B cell (primary cell): ENCODE measurements around the gene TEDC1. TPM values are rescaled to one million over a fixed set of nuclear protein-coding genes. Genes with fewer than 3 reads are reported as not detected.

ENCODE experiments used
- ATAC-seq: fragments of 200-7000 bp; cut with Tn5 transposase; one replicate; pipeline ENCODE4 v1.10.0; 2021; ENCODE audit warnings: low read depth, mild to moderate bottlenecking, moderate number of reproducible peaks, moderate library complexity
- CTCF ChIA-PET: fragments of 350-600 bp; sonication (Branson Sonifier 250); formaldehyde crosslinking; loops from one replicate; lab custom pipeline; 2021; ENCODE audit warnings: antibody characterized with exemption, inconsistent platforms; lab: Charles Lee
- POLR2A ChIA-PET: fragments of 350-600 bp; sonication (Branson Sonifier 250); formaldehyde crosslinking; loops from one replicate; lab custom pipeline; 2021; ENCODE audit warnings: antibody characterized with exemption; lab: Charles Lee
- DNase-seq: peaks from one replicate; pipeline ENCODE4 v3.0.0; 2013
- H2AFZ ChIP-seq: 2 replicates; pipeline ENCODE4 v1.6.1; 2012; ENCODE audit warnings: mild to moderate bottlenecking, low read depth, low read length; ENCODE audit not compliant: insufficient read depth, poor library complexity, severe bottlenecking
- H3K27ac ChIP-seq, 2 donors: 1 replicate in 1 of 2; 2 replicates in 1 of 2; pipeline ENCODE4 v1.5.1; 2012 to 2013; ENCODE audit warnings: low read length in 2 of 2, mild to moderate bottlenecking in 2 of 2, moderate library complexity in 1 of 2
- H3K27me3 ChIP-seq, 4 experiments: fragments of 200-600 bp in 1 of 4; sonication (generic) in 1 of 4; replicated peaks in 1 of 4; 1 replicate in 2 of 4; 2 replicates in 2 of 4; pipeline versions ENCODE4 v1.6.1 to v1.7.0; 2013 to 2016; ENCODE audit warnings: low read length in 3 of 4, mild to moderate bottlenecking in 2 of 4, mixed read lengths in 1 of 4, moderate library complexity in 1 of 4; ENCODE audit not compliant: insufficient read depth in 4 of 4, control insufficient read depth in 3 of 4; ENCODE audit errors: control extremely low read depth in 1 of 4
- H3K36me3 ChIP-seq, 2 experiments: replicated peaks in 1 of 2; 1 replicate in 1 of 2; 2 replicates in 1 of 2; pipeline versions ENCODE4 v1.6.1 to v1.7.1; 2013; ENCODE audit warnings: low read length in 1 of 2; ENCODE audit not compliant: insufficient read depth in 2 of 2, control insufficient read depth in 1 of 2; ENCODE audit errors: control extremely low read depth in 1 of 2, extremely low read depth in 1 of 2
- H3K4me1 ChIP-seq, 2 donors: fragments of 200-600 bp in 1 of 2; sonication (generic) in 1 of 2; 1 replicate in 1 of 2; 2 replicates in 1 of 2; pipeline versions ENCODE4 v1.5.1 to v1.6.1; 2013 to 2017; ENCODE audit warnings: low read length in 2 of 2; ENCODE audit not compliant: control insufficient read depth in 2 of 2, insufficient read depth in 2 of 2
- H3K4me2 ChIP-seq: replicated peaks from 2 replicates; pipeline ENCODE3; 2012; ENCODE audit warnings: mild to moderate bottlenecking, low read depth, low read length; ENCODE audit not compliant: poor library complexity, severe bottlenecking
- H3K4me3 ChIP-seq, 5 experiments: fragments of 200-600 bp in 1 of 5; sonication (generic) in 1 of 5; 1 replicate in 3 of 5; 2 replicates in 2 of 5; pipeline versions ENCODE4 v1.5.1 to v1.7.0; 2011 to 2016; ENCODE audit warnings: low read length in 4 of 5, mild to moderate bottlenecking in 4 of 5, low read depth in 2 of 5, control low read depth in 1 of 5, moderate library complexity in 1 of 5; ENCODE audit not compliant: insufficient read depth in 1 of 5; ENCODE audit errors: control extremely low read depth in 1 of 5, extremely low read depth in 1 of 5
- H3K79me2 ChIP-seq: fragments of 200-600 bp; sonication (generic); one replicate; pipeline ENCODE4 v1.6.0; 2016; ENCODE audit warnings: low read length; ENCODE audit not compliant: control insufficient read depth, insufficient read depth
- H3K9ac ChIP-seq: fragments of 200-600 bp; sonication (generic); 2 replicates; pipeline ENCODE4 v1.6.1; 2017; ENCODE audit warnings: mild to moderate bottlenecking, low read length, moderate library complexity
- H3K9me3 ChIP-seq, 3 donors: one replicate each; pipeline versions ENCODE4 v1.6.1 to v1.7.1; 2013; ENCODE audit warnings: low read length in 2 of 3; ENCODE audit not compliant: control insufficient read depth in 2 of 3, insufficient read depth in 1 of 3; ENCODE audit errors: control extremely low read depth in 1 of 3
- H4K20me1 ChIP-seq: 2 replicates; pipeline ENCODE4 v1.6.0; 2012; ENCODE audit warnings: mild to moderate bottlenecking, low read length; ENCODE audit not compliant: insufficient read depth, control insufficient read depth, poor library complexity, severe bottlenecking
- H3K27ac Mint-ChIP-seq: one replicate; pipeline ENCODE4 v1.8.0; 2021; ENCODE audit warnings: mixed read lengths
- H3K27me3 Mint-ChIP-seq: one replicate; pipeline ENCODE4 v1.8.0; 2021; ENCODE audit warnings: mixed read lengths
- H3K4me1 Mint-ChIP-seq: one replicate; pipeline ENCODE4 v1.8.0; 2021; ENCODE audit warnings: mixed read lengths
- H3K4me3 Mint-ChIP-seq: one replicate; pipeline ENCODE4 v1.8.0; 2021; ENCODE audit warnings: mixed read lengths
- H3K9me3 Mint-ChIP-seq: one replicate; pipeline ENCODE4 v1.8.0; 2022; ENCODE audit warnings: mixed read lengths; ENCODE audit not compliant: insufficient read depth
- EZH2 ChIP-seq: IDR thresholded peaks from 2 replicates; pipeline ENCODE4 v1.6.1; 2012; ENCODE audit warnings: borderline replicate concordance, low read depth, mild to moderate bottlenecking, moderate library complexity, low read length; ENCODE audit not compliant: insufficient read depth, poor library complexity, severe bottlenecking
- WGBS: methylation state at CpG from one replicate; pipeline ENCODE4 v1.1.5; 2013; ENCODE audit warnings: missing lambda C conversion rate; ENCODE audit not compliant: insufficient coverage; 5-methylcytosine and 5-hydroxymethylcytosine counted together
- intact Hi-C: fragments of 100-400 bp; cut with micrococcal nuclease; formaldehyde crosslinking; loops from one replicate; pipeline ENCODE4 v1.10.0; 2022
- polyA plus RNA-seq: library from polyadenylated mRNA; depleted of rRNA; stranded (reverse); fragments of >200 nt; gene quantifications from 2 replicates; pipeline ENCODE4 v1.2.3, GENCODE V29; 2012
- total RNA-seq, 2 donors: library from RNA; stranded (reverse); fragments of 120-200 nt in 1 of 2; gene quantifications; 1 replicate in 1 of 2; 2 replicates in 1 of 2; pipeline versions ENCODE4 v1.2.3 to v1.2.4, GENCODE V29; 2013 to 2022
- TF ChIP-seq, protein P1 (sequence below): fragments of 200-600 bp; IDR thresholded peaks from one replicate; pipeline ENCODE4 v1.8.0; 2022; ENCODE audit warnings: antibody characterized with exemption, mild to moderate bottlenecking

TEDC1 gene
- total and polyA plus RNA-seq, 2 donors (not counting 1 experiment from before 2014, with no cell fraction given), result 19.7 to 22.2 TPM

DNA sequence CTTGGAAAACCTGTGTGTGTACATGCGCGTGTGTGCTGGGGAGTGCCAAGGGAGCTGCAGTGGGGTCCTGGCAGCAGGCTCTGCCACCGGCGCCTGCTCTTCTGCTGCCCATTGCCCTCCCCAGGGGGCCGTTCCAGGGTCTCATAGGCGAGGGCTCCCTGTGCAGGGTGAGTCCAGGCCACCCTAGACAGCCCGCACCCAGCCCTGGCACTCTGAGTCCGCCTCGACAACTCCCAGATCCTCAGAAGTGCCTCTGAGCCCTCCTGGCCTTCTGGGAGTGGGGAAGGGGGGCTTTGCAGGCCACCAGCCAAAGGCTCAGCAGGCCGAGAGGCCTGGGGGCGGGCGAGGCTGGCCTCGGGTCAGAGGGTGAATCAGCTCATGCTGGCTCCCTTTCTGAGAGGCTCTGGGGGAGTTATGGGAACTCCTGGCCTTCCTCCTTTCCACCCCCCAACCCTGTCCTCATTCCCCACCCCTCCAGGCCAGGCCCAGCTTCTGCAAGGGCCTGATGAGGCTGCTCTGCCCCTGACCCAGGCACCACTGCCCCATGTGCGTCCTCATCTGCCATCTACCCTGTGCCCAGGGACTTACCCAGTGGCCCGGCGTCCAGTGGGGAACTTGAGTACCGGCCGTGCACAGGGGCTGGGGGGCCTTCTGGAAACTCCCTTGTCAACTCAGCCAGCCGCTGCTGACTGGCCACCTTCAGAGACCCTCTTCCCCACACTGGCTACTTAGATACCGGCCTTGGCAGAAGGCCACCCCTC is 2.1 kb upstream of the TEDC1 start:
- Histone ChIP-seq H4K20me1 (peaks cover 26% of the 10 kb centered on the region), H3K4me2 (peak overlapping the region; percentile 100), H3K79me2 (peaks cover 9% of the 10 kb centered on the region), H3K27ac (peak overlapping the region; percentile 95 to 96), H3K4me1 (peaks cover 38 to 64% of the 10 kb centered on the region in 2 donors), H3K9me3 (no peaks in the 10 kb centered on the region), H2AFZ (no peak overlapping the region), H3K27me3 (no peaks in the 10 kb centered on the region), H3K9ac (peak overlapping the region; percentile 72), H3K4me3 (peak overlapping the region in 4 of 5 experiments; percentile 59 to 88 (median 70)), H3K36me3 (peaks cover 0 to 9% of the 10 kb centered on the region in 2 experiments)
- peak overlapping the region; percentile 90 for H3K4me3 Mint-ChIP-seq
- ChIA-PET POLR2A (interaction anchor here (0.7 to 2.2 kb wide), 8 partner anchors 8 to 1136 kb away, joined by 3 to 39 read pairs (median 5); partner anchors contain the start of gene BTBD6), CTCF (interaction anchor here (0.8 to 4.5 kb wide), 24 partner anchors 10 to 398 kb away, joined by 3 to 121 read pairs (median 7); partner anchors contain the start of genes BRF1 and TEX22)
- H3K9me3 Mint-ChIP-seq, result no peaks in the 10 kb centered on the region
- H3K4me1 Mint-ChIP-seq, result peaks cover 47% of the 10 kb centered on the region
- no peak for DNase-seq
- no peak for ATAC-seq
- intact Hi-C loops, result loop anchor here (10.0 kb wide), 1 partner anchor 424 kb away; the partner anchor contains the start of gene GPR132
- 87% methylated on average over 16 of the region's 20 CpGs for WGBS
- no peaks in the 10 kb centered on the region for H3K27me3 Mint-ChIP-seq
- peak overlapping the region; percentile 97 for H3K27ac Mint-ChIP-seq
- TF ChIP-seq, protein P1, sequence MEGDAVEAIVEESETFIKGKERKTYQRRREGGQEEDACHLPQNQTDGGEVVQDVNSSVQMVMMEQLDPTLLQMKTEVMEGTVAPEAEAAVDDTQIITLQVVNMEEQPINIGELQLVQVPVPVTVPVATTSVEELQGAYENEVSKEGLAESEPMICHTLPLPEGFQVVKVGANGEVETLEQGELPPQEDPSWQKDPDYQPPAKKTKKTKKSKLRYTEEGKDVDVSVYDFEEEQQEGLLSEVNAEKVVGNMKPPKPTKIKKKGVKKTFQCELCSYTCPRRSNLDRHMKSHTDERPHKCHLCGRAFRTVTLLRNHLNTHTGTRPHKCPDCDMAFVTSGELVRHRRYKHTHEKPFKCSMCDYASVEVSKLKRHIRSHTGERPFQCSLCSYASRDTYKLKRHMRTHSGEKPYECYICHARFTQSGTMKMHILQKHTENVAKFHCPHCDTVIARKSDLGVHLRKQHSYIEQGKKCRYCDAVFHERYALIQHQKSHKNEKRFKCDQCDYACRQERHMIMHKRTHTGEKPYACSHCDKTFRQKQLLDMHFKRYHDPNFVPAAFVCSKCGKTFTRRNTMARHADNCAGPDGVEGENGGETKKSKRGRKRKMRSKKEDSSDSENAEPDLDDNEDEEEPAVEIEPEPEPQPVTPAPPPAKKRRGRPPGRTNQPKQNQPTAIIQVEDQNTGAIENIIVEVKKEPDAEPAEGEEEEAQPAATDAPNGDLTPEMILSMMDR, result no peak
- no peak for TF ChIP-seq EZH2
